ENCODE data around the gene PPP1R27.
"Not testable (repeated sequence)": the region's sequence is repeated elsewhere in the genome, so short reads cannot be mapped to it uniquely, and the experiment has no call there.

The PPP1R27 gene

GRCh38 chr17:81840826-81841778 is 6.3 kb upstream of the PPP1R27 start:
- DNase-seq: no peak

- DNase-seq: not testable (repeated sequence)
These were observed 5.2 kb upstream of the PPP1R27 start for GRCh38 chr17:81840059-81840458.

DNA sequence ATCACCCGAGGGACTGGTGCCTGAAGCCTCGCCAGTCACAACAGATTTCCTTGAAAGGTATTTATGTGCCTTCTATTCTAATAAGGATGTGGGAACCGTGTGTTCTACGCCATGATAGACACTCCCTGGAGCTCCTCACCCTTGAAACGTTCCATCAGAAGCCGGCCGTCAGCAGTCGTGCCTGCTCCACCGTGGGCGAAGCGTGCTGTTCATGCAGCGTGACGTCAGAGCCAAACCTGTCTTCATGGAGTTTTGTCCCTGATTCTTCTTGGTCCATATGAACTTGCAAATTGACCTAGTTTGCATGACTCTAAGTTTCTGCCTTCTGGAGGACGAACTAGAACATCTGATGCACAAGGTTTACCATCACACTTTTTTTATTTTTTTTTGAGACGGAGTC is 4.5 kb upstream of the PPP1R27 start:
- no peak for DNase-seq

GRCh38 chr17:81838753-81839255 is 4.0 kb upstream of the PPP1R27 start:
- no peak for DNase-seq

- no peak for DNase-seq
These were observed 2.8 kb upstream of the PPP1R27 start for GRCh38 chr17:81837641-81838040.

DNA sequence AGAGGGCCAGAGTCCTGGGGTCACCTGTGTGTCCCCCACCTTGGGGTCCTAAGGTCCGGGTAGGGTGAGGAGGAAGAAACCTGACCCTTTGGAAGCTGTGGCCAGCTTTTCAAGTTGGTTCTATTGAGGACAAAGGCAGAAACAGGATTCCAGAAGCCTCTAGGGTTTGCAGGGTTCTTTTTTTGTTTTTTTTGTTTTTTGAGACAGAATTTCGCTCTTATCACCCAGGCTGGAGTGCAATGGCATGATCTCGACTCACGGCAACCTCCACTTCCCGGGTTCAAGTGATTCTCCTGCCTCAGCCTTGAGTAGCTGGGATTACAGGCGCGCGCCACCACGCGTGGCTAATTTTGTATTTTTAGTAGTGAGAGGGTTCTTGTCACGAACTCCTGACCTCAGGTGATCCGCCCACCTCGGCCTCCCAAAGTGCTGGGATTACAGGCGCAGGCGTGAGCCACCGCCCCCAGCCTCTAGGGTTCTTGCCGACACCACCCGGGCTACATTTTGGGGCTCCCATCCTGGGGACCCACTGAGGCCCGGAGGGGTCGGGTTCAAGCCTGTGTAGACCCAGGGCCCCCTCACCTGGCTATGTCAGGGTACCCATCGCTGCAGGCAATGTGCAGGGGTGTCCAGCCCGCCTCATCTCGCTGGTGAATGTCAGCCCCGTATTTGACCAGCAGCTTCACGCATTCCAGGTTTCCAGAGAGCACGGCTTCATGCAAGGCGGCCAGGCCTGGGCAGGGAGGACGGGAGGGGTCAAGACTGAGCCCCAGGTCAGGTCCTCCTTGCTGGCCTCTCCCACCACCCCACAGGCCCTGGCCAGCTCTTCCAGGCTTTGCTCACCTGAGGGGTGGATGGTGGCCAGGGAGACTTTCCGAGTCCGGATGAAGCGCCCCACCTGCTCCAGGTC is 674 bp downstream of the PPP1R27 start:
- DNase-seq: no peak

DNA sequence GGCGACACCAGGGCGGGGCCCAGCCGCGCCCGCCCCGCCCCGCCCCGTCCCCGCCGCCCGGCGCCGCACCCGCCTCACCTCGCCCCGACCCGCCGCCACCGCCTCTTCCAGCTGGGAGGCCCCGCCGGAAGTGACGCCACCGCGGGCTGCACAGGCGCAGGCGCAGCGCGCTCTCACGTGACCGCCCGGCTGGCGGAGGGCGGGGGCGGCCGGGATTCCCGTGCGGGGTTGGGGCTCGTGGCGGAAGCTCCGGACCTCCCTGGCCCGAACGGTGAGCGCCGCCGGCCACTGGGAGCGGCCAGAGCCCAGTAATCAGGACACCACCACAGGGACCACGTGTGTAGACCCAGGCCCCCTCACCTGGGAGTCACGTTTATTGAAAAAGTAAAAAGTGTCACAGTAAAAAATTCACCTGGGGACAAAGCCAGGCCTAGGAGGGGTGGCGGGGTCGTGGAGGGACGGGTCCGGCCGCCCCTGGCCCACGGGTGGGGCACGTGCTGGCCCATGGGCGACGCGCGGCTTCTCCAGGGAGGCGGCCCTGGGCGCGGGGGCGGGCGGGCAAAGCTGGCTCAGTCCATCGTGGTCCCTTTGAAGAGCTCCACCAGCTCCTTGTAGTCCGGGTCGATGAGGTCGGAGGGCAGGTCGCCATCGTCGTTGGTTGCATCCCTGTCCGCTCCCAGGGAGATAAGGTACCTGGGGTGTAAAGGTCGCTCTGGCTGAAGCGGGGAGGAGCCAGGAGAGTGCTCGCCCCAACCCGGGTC is 1.5 kb downstream of the PPP1R27 start, which contains the start of gene MCRIP1:
TSS of gene MCRIP1 (minus strand) at position 132 of the 761 bp plus-strand sequence. CDS start 8,785 bp downstream, outside the sequence.
- peak; percentile 93 to 97 for DNase-seq

- DNase-seq: peak; percentile 35 to 46
These were observed 2.2 kb downstream of the PPP1R27 start for GRCh38 chr17:81832608-81833159.

DNA sequence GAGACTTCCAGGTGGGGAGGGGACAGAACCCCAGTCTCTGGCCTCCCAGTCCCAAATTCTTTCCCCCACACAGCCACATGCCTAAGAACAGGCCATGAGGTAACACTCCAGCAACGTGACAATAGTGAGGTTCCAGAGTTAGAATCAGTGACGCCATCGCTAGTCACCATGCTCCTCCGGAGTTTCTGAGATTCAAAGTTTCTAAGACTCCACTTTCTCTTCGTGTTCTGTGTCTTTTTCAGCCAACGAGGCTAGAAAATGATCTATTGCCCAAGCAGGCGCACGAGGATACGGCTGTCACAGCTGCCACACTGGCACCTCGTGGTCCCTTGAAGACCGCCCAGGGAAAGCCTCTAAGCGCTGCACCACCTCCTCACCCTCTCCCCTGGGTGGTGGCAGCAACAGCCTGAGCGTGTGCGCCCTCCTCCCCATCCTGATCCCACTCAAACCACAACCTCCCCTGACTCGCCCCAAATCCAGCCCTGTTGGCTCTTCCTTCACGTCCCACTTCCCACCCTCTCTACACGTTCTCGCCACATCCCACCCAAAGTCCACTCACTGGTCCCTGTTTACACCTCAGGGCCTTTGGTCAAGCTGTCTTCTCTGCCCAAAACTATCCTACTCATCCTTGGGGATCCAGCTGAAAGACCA is 2.8 kb downstream of the PPP1R27 start:
- DNase-seq: peak; percentile 26 to 49

DNA sequence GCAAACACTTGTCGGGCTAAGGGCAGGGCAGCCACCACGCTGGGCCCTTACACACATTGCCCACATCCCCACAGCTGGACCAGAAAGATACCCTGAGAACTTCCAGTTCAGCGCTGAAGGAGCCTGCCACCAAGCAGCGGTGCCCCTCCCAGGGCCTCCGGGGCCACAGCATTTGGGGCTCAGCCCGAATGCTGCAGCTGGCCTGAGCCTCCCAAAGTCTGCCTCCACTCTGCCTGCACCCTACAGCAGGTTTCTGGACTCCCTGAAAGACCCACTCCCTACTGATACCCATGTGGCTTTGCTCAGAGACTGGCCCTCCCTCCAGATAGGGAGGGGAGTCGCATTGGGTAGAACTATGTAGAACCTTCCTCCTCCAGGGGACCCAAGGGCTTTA is 3.3 kb downstream of the PPP1R27 start:
- no peak for DNase-seq

- no peak for DNase-seq
These were observed 5.0 kb downstream of the PPP1R27 start for GRCh38 chr17:81829858-81830257.

DNA sequence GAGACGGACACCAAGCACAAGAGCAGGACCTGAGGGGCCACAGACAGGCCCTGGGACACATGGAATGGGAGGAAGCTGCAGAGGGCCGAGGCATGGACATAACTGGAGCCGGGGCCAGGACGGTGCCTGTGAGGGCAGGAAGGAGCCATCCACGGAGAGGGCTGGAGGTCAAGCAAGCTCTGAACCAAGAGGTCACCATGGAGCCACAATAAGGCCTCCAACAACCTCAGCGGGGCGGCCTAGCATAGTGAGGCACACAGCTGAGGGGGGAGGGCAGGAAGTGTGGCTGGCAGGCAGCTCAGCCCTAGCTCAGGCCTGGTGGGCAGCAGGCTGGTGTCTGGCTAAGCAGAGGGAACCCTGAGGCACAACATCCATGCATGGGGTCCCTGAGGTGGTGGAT is 6.2 kb downstream of the PPP1R27 start:
- no peak for DNase-seq

DNA sequence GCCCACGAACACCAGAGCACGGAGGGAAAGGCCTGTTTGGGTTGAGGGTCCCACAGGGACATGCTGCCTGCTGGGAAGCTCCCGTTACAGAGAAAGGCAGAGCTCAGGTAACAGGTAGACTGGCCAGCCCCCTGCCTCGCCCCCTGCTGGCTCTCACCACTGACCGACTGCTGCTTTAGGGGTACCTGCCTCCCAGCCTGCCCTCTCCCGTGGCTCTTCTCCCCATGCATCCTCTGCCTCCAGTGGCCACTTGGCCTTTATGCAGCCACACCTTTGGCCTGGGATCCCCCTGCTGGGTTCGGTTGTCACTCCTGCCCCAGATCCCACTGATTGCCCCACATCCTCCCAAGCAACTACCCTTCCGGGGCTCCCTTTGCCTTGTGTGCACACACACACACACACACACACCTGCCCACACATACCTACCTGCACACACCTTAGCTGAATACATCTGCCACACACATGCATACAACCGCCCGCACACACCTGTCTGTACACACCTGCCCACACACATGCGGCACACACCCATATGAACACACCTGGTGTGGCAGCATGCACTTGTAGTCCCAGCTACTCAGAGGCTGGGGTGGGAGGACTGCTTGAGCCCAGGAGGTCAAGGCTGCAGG is 8.9 kb downstream of the PPP1R27 start:
- no peak for DNase-seq

- DNase-seq: no peak
These were observed 10.3 kb downstream of the PPP1R27 start for GRCh38 chr17:81824595-81824994.

DNA sequence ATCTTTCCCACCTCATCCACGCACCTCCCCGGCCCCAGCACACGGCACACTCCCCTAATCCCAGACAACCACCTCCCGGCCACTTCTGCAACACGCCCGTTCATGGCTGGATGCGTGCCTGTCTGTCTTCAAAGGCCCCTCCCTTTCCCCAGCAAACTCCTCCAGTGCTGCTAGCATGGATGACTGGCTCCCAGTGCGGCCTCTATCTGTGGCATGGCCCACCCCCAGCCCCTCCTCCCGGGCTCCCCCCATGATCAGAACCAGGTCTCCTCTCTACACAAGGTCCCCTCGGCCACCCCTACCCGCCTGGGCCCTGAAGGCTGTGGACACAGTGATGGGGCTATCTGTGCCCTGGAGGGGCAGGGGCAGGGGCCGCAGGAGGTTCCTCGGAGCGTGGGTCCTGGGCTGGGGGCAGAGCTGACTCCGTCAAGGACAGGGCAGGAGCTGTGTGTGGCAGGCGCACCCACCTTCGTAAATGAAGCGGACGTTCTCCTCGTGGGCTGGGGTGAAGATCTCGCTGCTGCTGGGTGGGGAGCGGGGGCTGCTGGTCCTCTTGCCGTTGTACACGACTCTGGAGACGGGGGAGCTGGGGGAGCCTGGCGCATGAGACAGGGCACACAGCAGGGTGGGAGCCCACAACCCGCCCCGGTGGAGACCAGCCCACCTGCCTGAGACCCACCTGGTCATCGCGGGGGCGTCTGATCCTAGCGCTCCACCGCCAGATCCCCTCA is 10.9 kb downstream of the PPP1R27 start:
- DNase-seq: no peak

- no peak for DNase-seq
These were observed 11.6 kb downstream of the PPP1R27 start for GRCh38 chr17:81822996-81823819.

GRCh38 chr17:81822312-81822637 is 12.6 kb downstream of the PPP1R27 start:
- DNase-seq: no peak

DNA sequence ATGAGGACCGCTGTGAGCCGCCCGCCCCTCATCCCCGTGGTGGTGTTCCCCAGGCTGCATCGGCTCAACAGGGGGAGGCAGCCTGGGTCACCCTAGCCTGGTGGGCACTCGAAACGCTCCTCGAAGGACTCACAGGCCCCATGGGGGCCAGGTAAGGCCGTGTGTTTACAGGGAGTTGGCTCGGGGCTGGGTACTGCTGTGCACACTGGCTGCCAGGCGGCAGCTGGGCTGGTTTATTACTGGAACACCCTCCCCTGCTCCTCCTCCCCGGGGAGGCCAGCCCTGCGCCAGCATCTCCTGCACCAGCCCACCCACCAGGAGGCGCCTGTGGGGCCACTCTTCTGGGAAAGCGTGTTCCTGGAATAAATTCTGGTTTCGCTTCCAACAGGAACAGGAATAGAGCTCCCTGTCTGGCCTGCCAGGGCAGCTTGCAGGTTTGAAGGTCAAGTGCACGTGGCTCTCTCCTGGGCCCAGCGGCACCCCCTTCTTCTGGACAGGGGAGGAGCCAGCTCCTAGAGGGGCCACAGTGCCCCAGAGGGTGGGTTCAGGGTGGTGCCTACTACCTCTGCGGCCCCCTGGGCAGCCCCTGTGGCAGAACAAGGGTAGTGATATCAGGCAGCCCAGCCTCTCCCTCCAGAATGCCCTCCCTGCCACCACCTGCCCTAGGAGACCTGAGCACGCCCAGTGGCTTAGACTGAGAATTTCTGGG is 13.1 kb downstream of the PPP1R27 start:
- DNase-seq: no peak

DNA sequence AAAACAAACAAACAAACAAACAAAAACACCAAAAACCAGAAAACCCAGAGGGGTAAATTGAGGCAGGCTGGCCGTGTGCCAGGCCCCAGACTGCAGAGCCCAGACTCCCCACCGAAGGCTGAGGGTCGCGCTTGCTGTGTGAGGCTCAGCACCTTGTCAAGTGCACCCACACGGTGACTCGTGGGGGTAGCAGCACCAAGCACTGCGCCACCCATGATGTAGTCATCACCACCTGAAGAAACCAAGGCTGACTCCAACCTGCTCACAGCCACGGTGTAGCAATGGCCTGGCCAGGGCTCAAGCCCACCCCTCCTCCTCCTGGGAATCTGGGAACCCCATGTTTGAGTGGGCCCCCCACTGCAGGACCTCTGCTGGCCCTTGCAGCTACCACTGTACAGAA is 13.7 kb downstream of the PPP1R27 start:
- DNase-seq: peak in 1 of 2 experiments; percentile 25

Measured in stimulated activated CD4-positive, alpha-beta T cell treated with anti-CD3 and anti-CD28 coated beads, Interleukin-4, amount 100 ng/mL, for 4 hours (primary cell).